Liver (tissue), 9 donors: ENCODE data around the gene PLSCR3. TPM values are rescaled to one million over a fixed set of nuclear protein-coding genes. Genes with fewer than 3 reads are reported as not detected.
A peak's percentile ranks its signal among the peaks of the same experiment; 100 is the strongest.

ENCODE experiments used
- DNase-seq: peaks from one replicate; pipeline ENCODE4 v3.0.0-alpha.2; 2017; ENCODE audit warnings: low spot score
- H3K27ac ChIP-seq, 2 donors: one replicate each; pipeline ENCODE4 v1.7.0; 2013; ENCODE audit warnings: inconsistent platforms in 2 of 2, low read length in 2 of 2, control low read depth in 1 of 2, low read depth in 1 of 2, mild to moderate bottlenecking in 1 of 2
- H3K27me3 ChIP-seq, 4 donors: one replicate each; pipeline versions ENCODE4 v1.6.1 to v1.7.0; 2013; ENCODE audit warnings: low read length in 3 of 4, inconsistent platforms in 1 of 4, mild to moderate bottlenecking in 1 of 4, moderate library complexity in 1 of 4; ENCODE audit not compliant: control insufficient read depth in 4 of 4, insufficient read depth in 4 of 4
- H3K36me3 ChIP-seq, 4 donors: one replicate each; pipeline versions ENCODE4 v1.6.1 to v1.7.0; 2013; ENCODE audit warnings: low read length in 3 of 4, mild to moderate bottlenecking in 3 of 4, low read depth in 1 of 4, moderate library complexity in 1 of 4; ENCODE audit not compliant: control insufficient read depth in 4 of 4, insufficient read depth in 3 of 4
- H3K4me1 ChIP-seq, 4 donors: one replicate each; pipeline versions ENCODE4 v1.6.1 to v1.7.0; 2013; ENCODE audit warnings: low read length in 3 of 4, mild to moderate bottlenecking in 3 of 4, moderate library complexity in 1 of 4; ENCODE audit not compliant: control insufficient read depth in 4 of 4, insufficient read depth in 4 of 4
- H3K4me3 ChIP-seq, 3 donors: one replicate each; pipeline versions ENCODE4 v1.6.1 to v1.7.0; 2013; ENCODE audit warnings: low read length in 3 of 3, control low read depth in 1 of 3, low read depth in 1 of 3, mild to moderate bottlenecking in 1 of 3
- H3K9ac ChIP-seq, 2 donors: one replicate each; pipeline ENCODE4 v1.7.0; 2013; ENCODE audit warnings: low read length in 2 of 2, mild to moderate bottlenecking in 2 of 2, moderate library complexity in 2 of 2, control low read depth in 1 of 2, low read depth in 1 of 2
- H3K9me3 ChIP-seq, 4 donors: one replicate each; pipeline versions ENCODE4 v1.6.1 to v1.7.0; 2013; ENCODE audit warnings: low read length in 3 of 4; ENCODE audit not compliant: control insufficient read depth in 4 of 4
- ATF3 ChIP-seq: IDR thresholded peaks from 2 replicates; pipeline ENCODE4 v1.6.1; 2016; ENCODE audit warnings: antibody characterized with exemption
- EGR1 ChIP-seq, 2 donors: IDR thresholded peaks; 2 replicates each; pipeline ENCODE4 v1.6.1; 2016 to 2018; ENCODE audit warnings: antibody characterized with exemption in 2 of 2, low read depth in 2 of 2
- FOXA1 ChIP-seq: IDR thresholded peaks from 2 replicates; pipeline ENCODE4 v1.6.1; 2016; ENCODE audit warnings: antibody characterized with exemption
- FOXA2 ChIP-seq: IDR thresholded peaks from 2 replicates; pipeline ENCODE4 v1.6.1; 2016; ENCODE audit warnings: antibody characterized with exemption
- GABPA ChIP-seq, 2 donors: IDR thresholded peaks in 1 of 2; conservative IDR thresholded peaks in 1 of 2; 2 replicates each; pipeline ENCODE4 v1.6.1; 2016; ENCODE audit warnings: antibody characterized with exemption in 2 of 2, mild to moderate bottlenecking in 1 of 2, moderate library complexity in 1 of 2
- HNF4A ChIP-seq, 2 donors: conservative IDR thresholded peaks; 2 replicates each; pipeline ENCODE4 v1.6.1; 2016; ENCODE audit warnings: antibody characterized with exemption in 2 of 2, mild to moderate bottlenecking in 2 of 2
- HNF4G ChIP-seq: IDR thresholded peaks from 2 replicates; pipeline ENCODE4 v1.6.1; 2016; ENCODE audit warnings: antibody characterized with exemption
- NR2F2 ChIP-seq: IDR thresholded peaks from 2 replicates; pipeline ENCODE4 v1.6.1; 2016; ENCODE audit warnings: antibody characterized with exemption
- RAD21 ChIP-seq, 2 donors: IDR thresholded peaks; 2 replicates each; pipeline ENCODE4 v1.6.1; 2016; ENCODE audit warnings: antibody characterized with exemption in 2 of 2, mild to moderate bottlenecking in 2 of 2
- RXRA ChIP-seq, 2 donors: IDR thresholded peaks; 2 replicates each; pipeline ENCODE4 v1.6.1; 2017 to 2018; ENCODE audit warnings: antibody characterized with exemption in 2 of 2, mild to moderate bottlenecking in 1 of 2
- SP1 ChIP-seq: IDR thresholded peaks from 2 replicates; pipeline ENCODE4 v1.6.1; 2018; ENCODE audit warnings: antibody characterized with exemption, mild to moderate bottlenecking
- TAF1 ChIP-seq: conservative IDR thresholded peaks from 2 replicates; pipeline ENCODE4 v1.6.1; 2016; ENCODE audit warnings: antibody characterized with exemption, mild to moderate bottlenecking
- YY1 ChIP-seq: IDR thresholded peaks from 2 replicates; pipeline ENCODE4 v1.6.1; 2016; ENCODE audit warnings: antibody characterized with exemption, mild to moderate bottlenecking
- ZBTB33 ChIP-seq: IDR thresholded peaks from 2 replicates; pipeline ENCODE4 v1.6.1; 2016; ENCODE audit warnings: antibody characterized with exemption
- WGBS: extraction: QIAGEN DNeasy Blood & Tissue Kit; methylation state at CpG from one replicate; pipeline ENCODE4 v1.1.7; 2013; 5-methylcytosine and 5-hydroxymethylcytosine counted together
- polyA plus RNA-seq, 2 donors: library from polyadenylated mRNA; stranded (reverse) in 1 of 2; unstranded in 1 of 2; fragments of 200-250 nt in 1 of 2; fragments of >200 nt in 1 of 2; fragmentation: Nextera tagmentation in 1 of 2; extraction: Ambion mirVana in 1 of 2; gene quantifications; one replicate each; pipeline versions ENCODE4 v1.2.1 to v1.2.3, GENCODE V29; 2013 to 2015
- total RNA-seq, 2 donors: library from RNA; depleted of rRNA; stranded (reverse); fragments of >200 nt; gene quantifications; one replicate each; pipeline ENCODE4 v1.2.3, GENCODE V29; 2014
- TF ChIP-seq, protein P1 (sequence below): IDR thresholded peaks from 2 replicates; pipeline ENCODE4 v1.6.1; 2016; ENCODE audit warnings: antibody characterized with exemption, mild to moderate bottlenecking
- TF ChIP-seq, protein P2 (sequence below): fragments of 150-350 bp; IDR thresholded peaks from 2 replicates; pipeline ENCODE4 v1.5.1; 2017; ENCODE audit warnings: improper control_type of control experiment, low read depth, low read length; ENCODE audit not compliant: missing input control
- donor health status: healthy.
- donor health status: healthy.
- donor health status: healthy.
- donor health status: healthy.
- donor health status: healthy.

Gene PLSCR3
- total and polyA plus RNA-seq, 4 donors = 2.8 to 10.9 (median 4.1) TPM

GRCh38 chr17:7354262-7354843 lies 40.0 kb downstream of the PLSCR3 start:
- no peaks in the 10 kb centered on the region for H3K27me3 ChIP-seq
- TF ChIP-seq NR2F2 (no peak), ATF3 (no peak), HNF4G (no peak), GABPA (IDR thresholded peaks at IDR 0.05 in 1 of 2, conservative IDR thresholded peaks at IDR 0.05 in 1 of 2) (no peak), ZBTB33 (no peak), HNF4A (conservative IDR thresholded peaks at IDR 0.05) (no peak), TAF1 (no peak), EGR1 (IDR thresholded peaks at IDR 0.05; ENCODE audit: low read depth in 2 of 2) (no peak), RXRA (IDR thresholded peaks at IDR 0.05) (no peak), FOXA2 (no peak), YY1 (no peak)
- TF ChIP-seq, protein P1, sequence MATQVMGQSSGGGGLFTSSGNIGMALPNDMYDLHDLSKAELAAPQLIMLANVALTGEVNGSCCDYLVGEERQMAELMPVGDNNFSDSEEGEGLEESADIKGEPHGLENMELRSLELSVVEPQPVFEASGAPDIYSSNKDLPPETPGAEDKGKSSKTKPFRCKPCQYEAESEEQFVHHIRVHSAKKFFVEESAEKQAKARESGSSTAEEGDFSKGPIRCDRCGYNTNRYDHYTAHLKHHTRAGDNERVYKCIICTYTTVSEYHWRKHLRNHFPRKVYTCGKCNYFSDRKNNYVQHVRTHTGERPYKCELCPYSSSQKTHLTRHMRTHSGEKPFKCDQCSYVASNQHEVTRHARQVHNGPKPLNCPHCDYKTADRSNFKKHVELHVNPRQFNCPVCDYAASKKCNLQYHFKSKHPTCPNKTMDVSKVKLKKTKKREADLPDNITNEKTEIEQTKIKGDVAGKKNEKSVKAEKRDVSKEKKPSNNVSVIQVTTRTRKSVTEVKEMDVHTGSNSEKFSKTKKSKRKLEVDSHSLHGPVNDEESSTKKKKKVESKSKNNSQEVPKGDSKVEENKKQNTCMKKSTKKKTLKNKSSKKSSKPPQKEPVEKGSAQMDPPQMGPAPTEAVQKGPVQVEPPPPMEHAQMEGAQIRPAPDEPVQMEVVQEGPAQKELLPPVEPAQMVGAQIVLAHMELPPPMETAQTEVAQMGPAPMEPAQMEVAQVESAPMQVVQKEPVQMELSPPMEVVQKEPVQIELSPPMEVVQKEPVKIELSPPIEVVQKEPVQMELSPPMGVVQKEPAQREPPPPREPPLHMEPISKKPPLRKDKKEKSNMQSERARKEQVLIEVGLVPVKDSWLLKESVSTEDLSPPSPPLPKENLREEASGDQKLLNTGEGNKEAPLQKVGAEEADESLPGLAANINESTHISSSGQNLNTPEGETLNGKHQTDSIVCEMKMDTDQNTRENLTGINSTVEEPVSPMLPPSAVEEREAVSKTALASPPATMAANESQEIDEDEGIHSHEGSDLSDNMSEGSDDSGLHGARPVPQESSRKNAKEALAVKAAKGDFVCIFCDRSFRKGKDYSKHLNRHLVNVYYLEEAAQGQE = no peak
- TF ChIP-seq, protein P2, sequence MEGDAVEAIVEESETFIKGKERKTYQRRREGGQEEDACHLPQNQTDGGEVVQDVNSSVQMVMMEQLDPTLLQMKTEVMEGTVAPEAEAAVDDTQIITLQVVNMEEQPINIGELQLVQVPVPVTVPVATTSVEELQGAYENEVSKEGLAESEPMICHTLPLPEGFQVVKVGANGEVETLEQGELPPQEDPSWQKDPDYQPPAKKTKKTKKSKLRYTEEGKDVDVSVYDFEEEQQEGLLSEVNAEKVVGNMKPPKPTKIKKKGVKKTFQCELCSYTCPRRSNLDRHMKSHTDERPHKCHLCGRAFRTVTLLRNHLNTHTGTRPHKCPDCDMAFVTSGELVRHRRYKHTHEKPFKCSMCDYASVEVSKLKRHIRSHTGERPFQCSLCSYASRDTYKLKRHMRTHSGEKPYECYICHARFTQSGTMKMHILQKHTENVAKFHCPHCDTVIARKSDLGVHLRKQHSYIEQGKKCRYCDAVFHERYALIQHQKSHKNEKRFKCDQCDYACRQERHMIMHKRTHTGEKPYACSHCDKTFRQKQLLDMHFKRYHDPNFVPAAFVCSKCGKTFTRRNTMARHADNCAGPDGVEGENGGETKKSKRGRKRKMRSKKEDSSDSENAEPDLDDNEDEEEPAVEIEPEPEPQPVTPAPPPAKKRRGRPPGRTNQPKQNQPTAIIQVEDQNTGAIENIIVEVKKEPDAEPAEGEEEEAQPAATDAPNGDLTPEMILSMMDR = no peak
- H3K9ac ChIP-seq = no peak overlapping the region
- H3K9me3 ChIP-seq = no peaks in the 10 kb centered on the region
- H3K4me1 ChIP-seq = peaks cover 4 to 32% (median 15%) of the 10 kb centered on the region in 4 donors
- WGBS = 88% methylated on average over 9 of the region's 9 CpGs
- no peak overlapping the region for H3K4me3 ChIP-seq
- DNase-seq = no peak
- H3K27ac ChIP-seq = no peak overlapping the region
- no peaks in the 10 kb centered on the region for H3K36me3 ChIP-seq

GRCh38 chr17:7352910-7353635 lies 41.3 kb downstream of the PLSCR3 start:
- Histone ChIP-seq H3K4me3 (no peak overlapping the region), H3K27ac (no peak overlapping the region), H3K27me3 (no peaks in the 10 kb centered on the region), H3K4me1 (peaks cover 5 to 32% (median 16%) of the 10 kb centered on the region in 4 donors), H3K9ac (peak overlapping the region in 1 of 2 donors; percentile 48), H3K36me3 (no peaks in the 10 kb centered on the region), H3K9me3 (no peaks in the 10 kb centered on the region)
- 95% methylated on average over 37 of the region's 37 CpGs for WGBS
- no peak for DNase-seq
- no peak for TF ChIP-seq FOXA2
- no peak for TF ChIP-seq TAF1
- TF ChIP-seq ATF3 = no peak
- no peak for TF ChIP-seq FOXA1
- TF ChIP-seq, protein P1 = no peak
- no peak for TF ChIP-seq GABPA (IDR thresholded peaks at IDR 0.05 in 1 of 2, conservative IDR thresholded peaks at IDR 0.05 in 1 of 2)
- no peak for TF ChIP-seq SP1
- TF ChIP-seq YY1 = no peak
- no peak for TF ChIP-seq HNF4A (conservative IDR thresholded peaks at IDR 0.05)
- TF ChIP-seq RAD21 (IDR thresholded peaks at IDR 0.05) = no peak
- TF ChIP-seq RXRA (IDR thresholded peaks at IDR 0.05) = no peak
- no peak for TF ChIP-seq ZBTB33
